Vagina (tissue), 2 donors: ENCODE data around the gene B3GAT3. TPM values are rescaled to one million over a fixed set of nuclear protein-coding genes. Genes with fewer than 3 reads are reported as not detected.

Experiments used
- DNase-seq, 2 donors: peaks; one replicate each; pipeline ENCODE4 v3.0.0-alpha.2; 2017; ENCODE audit errors: extremely low spot score in 2 of 2
- H3K27ac ChIP-seq: fragments of 200-600 bp; sonication (generic); one replicate; pipeline ENCODE4 v1.5.1; 2019
- H3K27me3 ChIP-seq: fragments of 200-600 bp; sonication (generic); one replicate; pipeline ENCODE4 v1.5.1; 2019
- H3K36me3 ChIP-seq, 2 donors: fragments of 200-600 bp; sonication (generic); one replicate each; pipeline ENCODE4 v1.5.1; 2017 to 2019
- H3K4me1 ChIP-seq: fragments of 200-600 bp; sonication (generic); one replicate; pipeline ENCODE4 v1.5.1; 2019
- H3K4me3 ChIP-seq, 2 donors: fragments of 200-600 bp; sonication (generic); 1 replicate in 1 of 2; 2 replicates in 1 of 2; pipeline ENCODE4 v1.5.1; 2016 to 2019
- H3K9me3 ChIP-seq: fragments of 200-600 bp; sonication (generic); one replicate; pipeline ENCODE4 v1.5.1; 2019
- CTCF ChIP-seq, 3 experiments: fragments of 450-650 bp in 2 of 3; fragments of 200-600 bp in 1 of 3; sonication (generic) in 1 of 3; IDR thresholded peaks; one replicate each; pipeline ENCODE4 v1.5.1; 2017 to 2019; ENCODE audit warnings: antibody characterized with exemption in 3 of 3, mild to moderate bottlenecking in 2 of 3, moderate library complexity in 2 of 3
- POLR2A ChIP-seq, 2 donors: fragments of 450-650 bp; IDR thresholded peaks; one replicate each; pipeline ENCODE4 v1.6.1; 2017; ENCODE audit warnings: antibody characterized with exemption in 2 of 2, mild to moderate bottlenecking in 2 of 2, moderate library complexity in 2 of 2
- POLR2AphosphoS5 ChIP-seq, 2 donors: sonication (generic); formaldehyde crosslinking; IDR thresholded peaks; one replicate each; pipeline ENCODE4 v1.9.0; 2017; ENCODE audit warnings: antibody characterized with exemption in 2 of 2, mild to moderate bottlenecking in 2 of 2, low read depth in 1 of 2; ENCODE audit not compliant: insufficient read depth in 1 of 2
- intact Hi-C: fragments of 100-400 bp; cut with DNase I; formaldehyde crosslinking; loops from one replicate; pipeline ENCODE4 v1.15.1; 2023
- total RNA-seq: library from RNA; depleted of rRNA; stranded (reverse); fragments of >200 nt; gene quantifications from one replicate; pipeline ENCODE4 v1.2.3, GENCODE V29; 2016

Gene B3GAT3
- total RNA-seq, 1 donor from 2014 or later, result 41.7 TPM

- intact Hi-C loops, result no loop called here
- no peaks in the 10 kb centered on the region for H3K27me3 ChIP-seq
- peaks cover 35% of the 10 kb centered on the region for H3K4me1 ChIP-seq
- H3K27ac ChIP-seq, result peak within 1 kb of the TSS; percentile 92
- DNase-seq, result peak in 1 of 2 donors; percentile 97
- H3K4me3 ChIP-seq, result peak within 1 kb of the TSS; percentile 64 to 100
- H3K36me3 ChIP-seq, result peaks cover 0 to 34% of the 10 kb centered on the region in 2 donors
- H3K9me3 ChIP-seq, result no peaks in the 10 kb centered on the region
- TF ChIP-seq CTCF (IDR thresholded peaks at IDR 0.05) (no peak), POLR2AphosphoS5 (IDR thresholded peaks at IDR 0.05; ENCODE audit: insufficient read depth in 1 of 2, low read depth in 1 of 2) (peak; percentile 94), POLR2A (IDR thresholded peaks at IDR 0.05) (peak in 1 of 2 donors; percentile 77)
Measured at GRCh38 chr11:62645946-62646824, 24.4 kb upstream of the B3GAT3 start, which contains the start of gene GANAB. Gene GANAB (minus strand): TSS chr11:62646613. CDS start chr11:62646599, 14 bp downstream.

DNA sequence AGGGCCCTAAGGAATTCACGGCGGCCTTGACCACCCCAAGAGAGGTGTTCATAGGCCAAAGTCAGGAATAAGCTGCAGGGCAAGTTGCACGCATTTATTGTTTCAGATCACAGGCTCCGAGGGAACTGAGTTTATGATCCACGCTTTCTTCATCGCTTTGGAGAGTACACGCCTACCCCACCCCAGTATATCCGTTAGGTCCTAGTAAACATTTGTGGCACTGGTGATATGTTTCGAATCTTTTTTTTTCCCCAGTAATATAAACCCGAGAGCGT lies 23.8 kb upstream of the B3GAT3 start:
- H3K9me3 ChIP-seq, result no peaks in the 10 kb centered on the region
- H3K4me1 ChIP-seq, result peaks cover 32% of the 10 kb centered on the region
- peaks cover 0 to 34% of the 10 kb centered on the region in 2 donors for H3K36me3 ChIP-seq
- TF ChIP-seq CTCF (IDR thresholded peaks at IDR 0.05) (no peak), POLR2AphosphoS5 (IDR thresholded peaks at IDR 0.05; ENCODE audit: insufficient read depth in 1 of 2, low read depth in 1 of 2) (no peak), POLR2A (IDR thresholded peaks at IDR 0.05) (no peak)
- no peaks in the 10 kb centered on the region for H3K27me3 ChIP-seq
- H3K27ac ChIP-seq, result peak overlapping the region; percentile 92
- DNase-seq, result no peak
- intact Hi-C loops, result no loop called here
- H3K4me3 ChIP-seq, result peak overlapping the region; percentile 64 to 100

DNA sequence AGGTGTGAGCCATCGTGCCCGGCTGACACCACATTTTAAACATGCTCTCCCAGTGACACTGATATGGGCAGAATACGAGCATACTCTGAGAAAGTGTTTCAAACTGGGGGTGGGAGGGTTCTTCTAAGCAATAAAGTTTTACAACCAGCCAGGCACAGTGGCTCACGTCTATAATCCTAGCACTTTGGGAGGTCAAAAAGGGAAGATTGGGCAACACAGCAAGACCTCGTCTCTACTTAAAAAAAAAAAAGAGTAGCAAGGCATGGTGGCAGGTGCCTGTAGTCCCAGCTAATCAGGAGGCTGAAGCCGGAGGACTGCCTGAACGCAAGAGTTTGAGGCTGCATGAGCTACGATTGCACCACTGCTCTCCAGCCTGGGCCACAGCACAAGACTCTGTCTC lies 22.4 kb upstream of the B3GAT3 start:
- no peak overlapping the region for H3K4me3 ChIP-seq
- intact Hi-C loops, result no loop called here
- no peak for DNase-seq
- H3K9me3 ChIP-seq, result no peaks in the 10 kb centered on the region
- peaks cover 32% of the 10 kb centered on the region for H3K4me1 ChIP-seq
- no peak overlapping the region for H3K27ac ChIP-seq
- H3K27me3 ChIP-seq, result no peaks in the 10 kb centered on the region
- TF ChIP-seq CTCF (IDR thresholded peaks at IDR 0.05) (no peak), POLR2AphosphoS5 (IDR thresholded peaks at IDR 0.05; ENCODE audit: insufficient read depth in 1 of 2, low read depth in 1 of 2) (no peak), POLR2A (IDR thresholded peaks at IDR 0.05) (no peak)
- H3K36me3 ChIP-seq, result peaks cover 0 to 33% of the 10 kb centered on the region in 2 donors

DNA sequence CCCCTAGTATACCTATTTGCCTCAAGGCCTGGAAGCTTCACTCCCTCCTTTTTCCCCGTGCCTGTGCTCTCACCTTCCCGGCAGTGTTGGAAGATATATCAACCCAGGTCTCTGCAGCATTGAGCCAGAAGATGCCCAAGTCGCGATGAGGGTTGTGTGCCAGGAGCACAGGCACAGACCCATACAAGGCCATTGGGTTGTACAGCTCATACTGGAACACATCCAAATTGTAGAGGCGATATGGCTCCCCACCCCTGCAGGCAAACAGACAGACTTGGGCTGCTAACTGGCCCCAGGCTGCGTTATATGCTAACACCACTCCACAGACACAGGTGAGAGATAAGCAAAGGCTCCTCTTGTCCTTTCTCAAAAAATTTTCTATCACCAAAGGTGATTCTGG lies 10.7 kb upstream of the B3GAT3 start:
- no peak for DNase-seq
- Histone ChIP-seq H3K9me3 (no peaks in the 10 kb centered on the region), H3K4me3 (no peak overlapping the region), H3K4me1 (no peaks in the 10 kb centered on the region), H3K27ac (no peak overlapping the region), H3K27me3 (no peaks in the 10 kb centered on the region), H3K36me3 (peaks cover 14 to 85% of the 10 kb centered on the region in 2 donors)
- TF ChIP-seq POLR2AphosphoS5 (IDR thresholded peaks at IDR 0.05; ENCODE audit: insufficient read depth in 1 of 2, low read depth in 1 of 2), result no peak
- TF ChIP-seq POLR2A (IDR thresholded peaks at IDR 0.05), result no peak
- no peak for TF ChIP-seq CTCF (IDR thresholded peaks at IDR 0.05)
- intact Hi-C loops, result no loop called here

GRCh38 chr11:62627713-62628112 lies 5.9 kb upstream of the B3GAT3 start:
- no peaks in the 10 kb centered on the region for H3K9me3 ChIP-seq
- no peak overlapping the region for H3K27ac ChIP-seq
- TF ChIP-seq POLR2A (IDR thresholded peaks at IDR 0.05), result no peak
- no peak for TF ChIP-seq CTCF (IDR thresholded peaks at IDR 0.05)
- TF ChIP-seq POLR2AphosphoS5 (IDR thresholded peaks at IDR 0.05; ENCODE audit: insufficient read depth in 1 of 2, low read depth in 1 of 2), result no peak
- H3K4me3 ChIP-seq, result no peak overlapping the region
- no peak for DNase-seq
- peaks cover 3 to 72% of the 10 kb centered on the region in 2 donors for H3K36me3 ChIP-seq
- no peaks in the 10 kb centered on the region for H3K27me3 ChIP-seq
- H3K4me1 ChIP-seq, result no peaks in the 10 kb centered on the region
- intact Hi-C loops, result no loop called here
